Body of pancreas (tissue), 4 donors: ENCODE results near the gene GSAP. TPM values are rescaled to one million over a fixed set of nuclear protein-coding genes. Genes with fewer than 3 reads are reported as not detected.
A peak's percentile ranks its signal among the peaks of the same experiment; 100 is the strongest.
"Not testable (repeated sequence)": the region's sequence is repeated elsewhere in the genome, so short reads cannot be mapped to it uniquely, and the experiment has no call there.

Source experiments
- ATAC-seq: fragments of 150-250 bp; one replicate; pipeline ENCODE4 v1.9.1; 2016
- DNase-seq, 4 donors: peaks; one replicate each; pipeline ENCODE4 v3.0.0-alpha.2; 2019
- H3K27ac ChIP-seq, 4 donors: fragments of 200-600 bp; sonication (generic); 1 replicate in 3 of 4; 2 replicates in 1 of 4; pipeline versions ENCODE4 v1.5.1 to v1.6.1; 2016 to 2019; ENCODE audit warnings: mild to moderate bottlenecking in 1 of 4, mixed read lengths in 1 of 4, moderate library complexity in 1 of 4
- H3K27me3 ChIP-seq, 2 donors: fragments of 200-600 bp; sonication (generic); one replicate each; pipeline ENCODE4 v1.6.0; 2016; ENCODE audit warnings: mild to moderate bottlenecking in 1 of 2
- H3K36me3 ChIP-seq, 2 donors: fragments of 200-600 bp; sonication (generic); replicated peaks in 1 of 2; 2 replicates each; pipeline ENCODE4 v1.5.1; 2016; ENCODE audit warnings: low read depth in 2 of 2; ENCODE audit not compliant: insufficient read depth in 1 of 2
- H3K4me1 ChIP-seq: fragments of 200-600 bp; sonication (generic); one replicate; pipeline ENCODE4 v1.6.0; 2016
- H3K4me3 ChIP-seq, 2 donors: fragments of 200-600 bp; sonication (generic); 1 replicate in 1 of 2; 2 replicates in 1 of 2; pipeline ENCODE4 v1.5.1; 2016 to 2019
- H3K9me3 ChIP-seq, 3 donors: fragments of 200-600 bp; sonication (generic); 1 replicate in 2 of 3; 2 replicates in 1 of 3; pipeline ENCODE4 v1.5.1; 2016
- CTCF ChIP-seq, 7 experiments: fragments of 450-650 bp in 4 of 7; fragments of 200-600 bp in 3 of 7; sonication (generic) in 3 of 7; IDR thresholded peaks; one replicate each; pipeline ENCODE4 v1.5.1; 2016 to 2019; ENCODE audit warnings: antibody characterized with exemption in 7 of 7
- POLR2A ChIP-seq, 3 donors: fragments of 450-650 bp; IDR thresholded peaks; one replicate each; pipeline ENCODE4 v1.6.1; 2016; ENCODE audit warnings: antibody characterized with exemption in 3 of 3, mild to moderate bottlenecking in 2 of 3
- WGBS, 2 donors: methylation state at CpG; one replicate each; pipeline ENCODE4 v1.1.5; 2017; 5-methylcytosine and 5-hydroxymethylcytosine counted together
- intact Hi-C: fragments of 100-400 bp; cut with DNase I; formaldehyde crosslinking; loops from one replicate; pipeline ENCODE4 v1.15.1; 2023
- total RNA-seq, 2 donors: library from RNA; depleted of rRNA; stranded (reverse); fragments of >200 nt; gene quantifications; one replicate each; pipeline ENCODE4 v1.1.0, GENCODE V29; 2016

GSAP gene
- total RNA-seq = 10 to 100 TPM; 13.7 to 18.8 TPM

- intact Hi-C loops = no loop called here
- peak within 1 kb of the TSS; percentile 93 to 98 (median 95) for H3K27ac ChIP-seq
- H3K36me3 ChIP-seq = no peaks in the 10 kb centered on the region
- peaks cover 26% of the 10 kb centered on the region for H3K4me1 ChIP-seq
- H3K9me3 ChIP-seq = no peaks in the 10 kb centered on the region
- DNase-seq (peak; percentile 75 to 87 (median 82)), ATAC-seq (peak; percentile 90)
- no peaks in the 10 kb centered on the region for H3K27me3 ChIP-seq
- peak within 1 kb of the TSS; percentile 56 to 59 for H3K4me3 ChIP-seq
- WGBS, 2 donors = 0 to 2% methylated on average over 3 to 63 of the region's 93 CpGs
- peak in 4 of 7 experiments; percentile 6 to 32 (median 14) for TF ChIP-seq CTCF (IDR thresholded peaks at IDR 0.05)
- peak; percentile 37 to 70 (median 62) for TF ChIP-seq POLR2A (IDR thresholded peaks at IDR 0.05)
Observed at GRCh38 chr7:77415823-77416620, at the start of gene GSAP. TSS of gene GSAP (minus strand) at chr7:77416349. CDS start at chr7:77416321, 28 bp downstream.

- ATAC-seq (no peak), DNase-seq (no peak)
- Histone ChIP-seq H3K4me3 (no peak overlapping the region), H3K9me3 (no peaks in the 10 kb centered on the region), H3K4me1 (no peaks in the 10 kb centered on the region), H3K36me3 (no peaks in the 10 kb centered on the region), H3K27ac (no peak overlapping the region), H3K27me3 (no peaks in the 10 kb centered on the region)
- no peak for TF ChIP-seq POLR2A (IDR thresholded peaks at IDR 0.05)
- TF ChIP-seq CTCF (IDR thresholded peaks at IDR 0.05) = no peak
- WGBS, 2 donors = 98 to 100% methylated on average over 1 of the region's 1 CpG
- intact Hi-C loops = no loop called here
Observed at GRCh38 chr7:77465256-77465655, 49.1 kb upstream of the GSAP start.

GRCh38 chr7:77464589-77464988 lies 48.4 kb upstream of the GSAP start:
- WGBS, 2 donors = 82 to 85% methylated on average over 4 of the region's 4 CpGs
- DNase-seq (no peak), ATAC-seq (no peak)
- H3K27me3 ChIP-seq = no peaks in the 10 kb centered on the region
- H3K4me1 ChIP-seq = no peaks in the 10 kb centered on the region
- H3K36me3 ChIP-seq = no peaks in the 10 kb centered on the region
- intact Hi-C loops = no loop called here
- no peak overlapping the region for H3K27ac ChIP-seq
- TF ChIP-seq POLR2A (IDR thresholded peaks at IDR 0.05) (no peak), CTCF (IDR thresholded peaks at IDR 0.05) (no peak)
- no peaks in the 10 kb centered on the region for H3K9me3 ChIP-seq
- no peak overlapping the region for H3K4me3 ChIP-seq

GRCh38 chr7:77463632-77464031 lies 47.5 kb upstream of the GSAP start:
- H3K4me3 ChIP-seq, H3K9me3 ChIP-seq, H3K27ac ChIP-seq, ATAC-seq, H3K36me3 ChIP-seq, H3K4me1 ChIP-seq, H3K27me3 ChIP-seq, intact Hi-C loops: not testable (repeated sequence)
- WGBS, 2 donors = 80 to 81% methylated on average over 6 of the region's 6 CpGs
- peak in 1 of 4 donors; percentile 30 for DNase-seq

GRCh38 chr7:77461842-77462241 lies 45.7 kb upstream of the GSAP start:
- intact Hi-C loops = no loop called here
- WGBS, 2 donors = 78 to 82% methylated on average over 6 of the region's 6 CpGs

More at GRCh38 chr7:77461842-77462241, 45.7 kb upstream of the GSAP start:
- DNase-seq (no peak), ATAC-seq (no peak)
- Histone ChIP-seq H3K27me3 (no peaks in the 10 kb centered on the region), H3K36me3 (no peaks in the 10 kb centered on the region), H3K9me3 (no peaks in the 10 kb centered on the region), H3K4me1 (no peaks in the 10 kb centered on the region), H3K27ac (no peak overlapping the region), H3K4me3 (no peak overlapping the region)
- no peak for TF ChIP-seq POLR2A (IDR thresholded peaks at IDR 0.05)
- no peak for TF ChIP-seq CTCF (IDR thresholded peaks at IDR 0.05)
